Right kidney (tissue), 1 donor: Measurements from ENCODE around the gene EFNA5.
"Not testable (repeated sequence)": the region's sequence is repeated elsewhere in the genome, so short reads cannot be mapped to it uniquely, and the experiment has no call there.

Source experiments
- DNase-seq: peaks from one replicate; pipeline ENCODE4 v3.0.0-alpha.2; 2016

The EFNA5 gene

GRCh38 chr5:107518616-107519015, 152.1 kb downstream of the EFNA5 start:
- no peak for DNase-seq

GRCh38 chr5:107518190-107518589, 152.5 kb downstream of the EFNA5 start:
- DNase-seq, result no peak

GRCh38 chr5:107517185-107518033, 153.3 kb downstream of the EFNA5 start:
- DNase-seq, result no peak

GRCh38 chr5:107516452-107517184, 154.1 kb downstream of the EFNA5 start:
- DNase-seq, result no peak

GRCh38 chr5:107515521-107516080, 155.1 kb downstream of the EFNA5 start:
- no peak for DNase-seq

GRCh38 chr5:107514305-107514704, 156.4 kb downstream of the EFNA5 start:
- DNase-seq, result no peak

- DNase-seq, result peak; percentile 38
Measured at GRCh38 chr5:107513337-107514085, 157.2 kb downstream of the EFNA5 start.

GRCh38 chr5:107512029-107512428, 158.7 kb downstream of the EFNA5 start:
- no peak for DNase-seq

- no peak for DNase-seq
Measured at GRCh38 chr5:107510125-107510524, 160.6 kb downstream of the EFNA5 start.

GRCh38 chr5:107508097-107508496, 162.6 kb downstream of the EFNA5 start:
- no peak for DNase-seq

- DNase-seq, result no peak
Measured at GRCh38 chr5:107505763-107506534, 164.8 kb downstream of the EFNA5 start.

GRCh38 chr5:107504424-107504823, 166.3 kb downstream of the EFNA5 start:
- DNase-seq, result no peak

GRCh38 chr5:107502676-107503060, 168.1 kb downstream of the EFNA5 start:
- no peak for DNase-seq

- DNase-seq, result no peak
Measured at GRCh38 chr5:107501965-107502675, 168.6 kb downstream of the EFNA5 start.

- no peak for DNase-seq
Measured at GRCh38 chr5:107500840-107501239, 169.9 kb downstream of the EFNA5 start.

- no peak for DNase-seq
Measured at GRCh38 chr5:107500347-107500746, 170.4 kb downstream of the EFNA5 start.

GRCh38 chr5:107499776-107500175, 171.0 kb downstream of the EFNA5 start:
- no peak for DNase-seq

- DNase-seq, result no peak
Measured at GRCh38 chr5:107499237-107499636, 171.5 kb downstream of the EFNA5 start.

- DNase-seq, result no peak
Measured at GRCh38 chr5:107496466-107496865, 174.3 kb downstream of the EFNA5 start.

GRCh38 chr5:107494129-107494528, 176.6 kb downstream of the EFNA5 start:
- not testable (repeated sequence) for DNase-seq

- DNase-seq, result no peak
Measured at GRCh38 chr5:107487056-107487542, 183.6 kb downstream of the EFNA5 start.
